Stimulated activated CD4-positive, alpha-beta T cell treated with anti-CD3 and anti-CD28 coated beads, Interleukin-2, amount 100 ng/mL, for 4 hours (primary cell): Measurements from ENCODE around the gene HNRNPH3.
"Not testable (repeated sequence)": the region's sequence is repeated elsewhere in the genome, so short reads cannot be mapped to it uniquely, and the experiment has no call there.

ENCODE experiments used
- DNase-seq: peaks from one replicate; pipeline ENCODE4 v3.0.0-alpha.2; 2020; ENCODE audit warnings: low read depth

HNRNPH3 gene

GRCh38 chr10:68331455-68332258 lies at the start of gene HNRNPH3:
TSS of gene HNRNPH3 (plus strand) at chr10:68332064. CDS start at chr10:68337222, 5,158 bp downstream.
- peak; percentile 99 for DNase-seq

- no peak for DNase-seq
These were observed 47.5 kb upstream of the HNRNPH3 start for GRCh38 chr10:68284062-68285001.

- no peak for DNase-seq
These were observed 43.1 kb upstream of the HNRNPH3 start for GRCh38 chr10:68288717-68289116.

GRCh38 chr10:68290736-68291135 lies 41.1 kb upstream of the HNRNPH3 start:
- DNase-seq: no peak

GRCh38 chr10:68296843-68297663 lies 34.8 kb upstream of the HNRNPH3 start:
- no peak for DNase-seq

- no peak for DNase-seq
These were observed 30.6 kb upstream of the HNRNPH3 start for GRCh38 chr10:68301301-68301700.

- no peak for DNase-seq
These were observed 29.9 kb upstream of the HNRNPH3 start for GRCh38 chr10:68301790-68302502.

- DNase-seq: no peak
These were observed 29.4 kb upstream of the HNRNPH3 start for GRCh38 chr10:68302503-68302823.

- no peak for DNase-seq
These were observed 29.0 kb upstream of the HNRNPH3 start for GRCh38 chr10:68302871-68303270.

- DNase-seq: no peak
These were observed 27.9 kb upstream of the HNRNPH3 start for GRCh38 chr10:68303849-68304412.

- no peak for DNase-seq
These were observed 26.0 kb upstream of the HNRNPH3 start for GRCh38 chr10:68305854-68306253.

GRCh38 chr10:68310531-68310930 lies 21.3 kb upstream of the HNRNPH3 start:
- DNase-seq: no peak

- not testable (repeated sequence) for DNase-seq
These were observed 16.9 kb upstream of the HNRNPH3 start for GRCh38 chr10:68314930-68315329.

GRCh38 chr10:68315582-68315981 lies 16.3 kb upstream of the HNRNPH3 start:
- DNase-seq: no peak

GRCh38 chr10:68318331-68319059 lies 13.4 kb upstream of the HNRNPH3 start:
- no peak for DNase-seq

GRCh38 chr10:68324396-68324795 lies 7.5 kb upstream of the HNRNPH3 start:
- DNase-seq: not testable (repeated sequence)

- DNase-seq: no peak
These were observed 3.7 kb upstream of the HNRNPH3 start for GRCh38 chr10:68327889-68328786.

GRCh38 chr10:68329506-68329861 lies 2.4 kb upstream of the HNRNPH3 start:
- DNase-seq: no peak

GRCh38 chr10:68330852-68331454 lies 911 bp upstream of the HNRNPH3 start:
- peak; percentile 11 for DNase-seq
